ENCODE measurements around the gene AGBL4.

DNA sequence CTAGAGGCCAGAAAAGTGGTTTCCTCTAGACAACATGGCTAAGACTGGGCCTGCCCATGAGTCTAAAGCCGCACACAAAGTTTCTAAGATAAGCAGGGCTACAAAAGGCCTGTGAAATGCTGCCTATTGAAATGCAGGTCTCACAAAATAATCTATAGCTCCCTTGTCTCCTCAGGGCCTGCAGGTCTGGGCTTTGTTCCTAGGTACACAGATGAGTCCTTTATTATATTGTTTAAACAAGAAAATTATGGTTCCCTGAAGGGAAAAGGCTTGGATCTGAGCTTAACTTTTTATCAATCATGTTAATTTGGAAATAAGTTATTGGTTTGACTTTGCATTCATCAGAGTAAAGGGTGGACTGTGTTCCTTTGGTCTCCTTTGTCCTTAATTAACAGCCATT is 833.6 kb downstream of the AGBL4 start:
- TF ChIP-seq, protein P1, sequence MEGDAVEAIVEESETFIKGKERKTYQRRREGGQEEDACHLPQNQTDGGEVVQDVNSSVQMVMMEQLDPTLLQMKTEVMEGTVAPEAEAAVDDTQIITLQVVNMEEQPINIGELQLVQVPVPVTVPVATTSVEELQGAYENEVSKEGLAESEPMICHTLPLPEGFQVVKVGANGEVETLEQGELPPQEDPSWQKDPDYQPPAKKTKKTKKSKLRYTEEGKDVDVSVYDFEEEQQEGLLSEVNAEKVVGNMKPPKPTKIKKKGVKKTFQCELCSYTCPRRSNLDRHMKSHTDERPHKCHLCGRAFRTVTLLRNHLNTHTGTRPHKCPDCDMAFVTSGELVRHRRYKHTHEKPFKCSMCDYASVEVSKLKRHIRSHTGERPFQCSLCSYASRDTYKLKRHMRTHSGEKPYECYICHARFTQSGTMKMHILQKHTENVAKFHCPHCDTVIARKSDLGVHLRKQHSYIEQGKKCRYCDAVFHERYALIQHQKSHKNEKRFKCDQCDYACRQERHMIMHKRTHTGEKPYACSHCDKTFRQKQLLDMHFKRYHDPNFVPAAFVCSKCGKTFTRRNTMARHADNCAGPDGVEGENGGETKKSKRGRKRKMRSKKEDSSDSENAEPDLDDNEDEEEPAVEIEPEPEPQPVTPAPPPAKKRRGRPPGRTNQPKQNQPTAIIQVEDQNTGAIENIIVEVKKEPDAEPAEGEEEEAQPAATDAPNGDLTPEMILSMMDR (IDR thresholded peaks at IDR 0.05 in 2 of 3, conservative IDR thresholded peaks at IDR 0.05 in 1 of 3; ENCODE audit: insufficient read depth in 2 of 3, low read depth in 1 of 3, low read length in 3 of 3) = no peak
- TF ChIP-seq, protein P2, sequence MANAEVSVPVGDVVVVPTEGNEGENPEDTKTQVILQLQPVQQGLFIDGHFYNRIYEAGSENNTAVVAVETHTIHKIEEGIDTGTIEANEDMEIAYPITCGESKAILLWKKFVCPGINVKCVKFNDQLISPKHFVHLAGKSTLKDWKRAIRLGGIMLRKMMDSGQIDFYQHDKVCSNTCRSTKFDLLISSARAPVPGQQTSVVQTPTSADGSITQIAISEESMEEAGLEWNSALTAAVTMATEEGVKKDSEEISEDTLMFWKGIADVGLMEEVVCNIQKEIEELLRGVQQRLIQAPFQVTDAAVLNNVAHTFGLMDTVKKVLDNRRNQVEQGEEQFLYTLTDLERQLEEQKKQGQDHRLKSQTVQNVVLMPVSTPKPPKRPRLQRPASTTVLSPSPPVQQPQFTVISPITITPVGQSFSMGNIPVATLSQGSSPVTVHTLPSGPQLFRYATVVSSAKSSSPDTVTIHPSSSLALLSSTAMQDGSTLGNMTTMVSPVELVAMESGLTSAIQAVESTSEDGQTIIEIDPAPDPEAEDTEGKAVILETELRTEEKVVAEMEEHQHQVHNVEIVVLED (CRISPR knock-in tag; IDR thresholded peaks at IDR 0.05) = no peak
- TF ChIP-seq GABPA (tag; conservative IDR thresholded peaks at IDR 0.05; ENCODE audit: low read depth) (no peak), MXI1 (IDR thresholded peaks at IDR 0.05; ENCODE audit: low read depth, low read length) (no peak), TFE3 (CRISPR knock-in tag; IDR thresholded peaks at IDR 0.05) (no peak), BRCA1 (IDR thresholded peaks at IDR 0.05) (no peak), BRCA1 (CRISPR knock-in tag; IDR thresholded peaks at IDR 0.05) (no peak), CREB1 (IDR thresholded peaks at IDR 0.05) (no peak), CREB1 (CRISPR knock-in tag; IDR thresholded peaks at IDR 0.05) (no peak), RFX5 (IDR thresholded peaks at IDR 0.05; ENCODE audit: low read depth, low read length) (no peak), CCAR2 (IDR thresholded peaks at IDR 0.05; ENCODE audit: low read depth, low read length) (no peak), ELF1 (tag; IDR thresholded peaks at IDR 0.05) (no peak), MAX (CRISPR knock-in tag; IDR thresholded peaks at IDR 0.05) (no peak), ZNF589 (CRISPR knock-in tag; IDR thresholded peaks at IDR 0.05; ENCODE audit: low read depth) (no peak)
